AG09309 (cell line): Measurements from ENCODE around the gene LGI1.

Experiments used
- DNase-seq: peaks from one replicate; pipeline ENCODE4 v3.0.0-alpha.2; 2010; ENCODE audit warnings: low read depth
- H3K4me3 ChIP-seq: 2 replicates; pipeline ENCODE4 v1.5.1; 2011; ENCODE audit warnings: mild to moderate bottlenecking, low read depth, low read length, moderate library complexity; ENCODE audit not compliant: control insufficient read depth
- TF ChIP-seq, protein P1 (sequence below): IDR thresholded peaks from 2 replicates; pipeline ENCODE4 v1.5.1; 2011; ENCODE audit warnings: mild to moderate bottlenecking, low read depth, low read length, inconsistent platforms; ENCODE audit not compliant: insufficient read depth, control insufficient read depth; ENCODE audit errors: missing control alignments

LGI1 gene

DNA sequence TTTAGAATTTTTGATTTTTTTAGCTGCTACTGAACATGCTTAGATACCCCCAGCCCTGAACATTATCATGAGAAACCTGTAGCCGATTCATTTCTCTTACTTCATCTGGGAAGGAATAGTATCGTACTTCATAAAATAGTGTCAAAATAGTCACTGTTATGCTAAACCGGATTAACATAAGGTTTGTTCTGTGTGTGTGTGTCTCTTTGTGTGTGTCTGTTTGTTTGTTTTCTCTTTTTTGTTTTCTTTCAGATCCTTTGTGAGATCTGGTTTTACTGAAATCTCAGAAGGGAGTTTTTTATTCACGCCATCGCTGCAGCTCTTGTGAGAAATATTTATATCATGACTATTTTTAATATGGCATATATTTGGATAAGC lies 761 bp downstream of the LGI1 start:
- TF ChIP-seq, protein P1, sequence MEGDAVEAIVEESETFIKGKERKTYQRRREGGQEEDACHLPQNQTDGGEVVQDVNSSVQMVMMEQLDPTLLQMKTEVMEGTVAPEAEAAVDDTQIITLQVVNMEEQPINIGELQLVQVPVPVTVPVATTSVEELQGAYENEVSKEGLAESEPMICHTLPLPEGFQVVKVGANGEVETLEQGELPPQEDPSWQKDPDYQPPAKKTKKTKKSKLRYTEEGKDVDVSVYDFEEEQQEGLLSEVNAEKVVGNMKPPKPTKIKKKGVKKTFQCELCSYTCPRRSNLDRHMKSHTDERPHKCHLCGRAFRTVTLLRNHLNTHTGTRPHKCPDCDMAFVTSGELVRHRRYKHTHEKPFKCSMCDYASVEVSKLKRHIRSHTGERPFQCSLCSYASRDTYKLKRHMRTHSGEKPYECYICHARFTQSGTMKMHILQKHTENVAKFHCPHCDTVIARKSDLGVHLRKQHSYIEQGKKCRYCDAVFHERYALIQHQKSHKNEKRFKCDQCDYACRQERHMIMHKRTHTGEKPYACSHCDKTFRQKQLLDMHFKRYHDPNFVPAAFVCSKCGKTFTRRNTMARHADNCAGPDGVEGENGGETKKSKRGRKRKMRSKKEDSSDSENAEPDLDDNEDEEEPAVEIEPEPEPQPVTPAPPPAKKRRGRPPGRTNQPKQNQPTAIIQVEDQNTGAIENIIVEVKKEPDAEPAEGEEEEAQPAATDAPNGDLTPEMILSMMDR = no peak
- no peak for DNase-seq
- H3K4me3 ChIP-seq = no peak overlapping the region

DNA sequence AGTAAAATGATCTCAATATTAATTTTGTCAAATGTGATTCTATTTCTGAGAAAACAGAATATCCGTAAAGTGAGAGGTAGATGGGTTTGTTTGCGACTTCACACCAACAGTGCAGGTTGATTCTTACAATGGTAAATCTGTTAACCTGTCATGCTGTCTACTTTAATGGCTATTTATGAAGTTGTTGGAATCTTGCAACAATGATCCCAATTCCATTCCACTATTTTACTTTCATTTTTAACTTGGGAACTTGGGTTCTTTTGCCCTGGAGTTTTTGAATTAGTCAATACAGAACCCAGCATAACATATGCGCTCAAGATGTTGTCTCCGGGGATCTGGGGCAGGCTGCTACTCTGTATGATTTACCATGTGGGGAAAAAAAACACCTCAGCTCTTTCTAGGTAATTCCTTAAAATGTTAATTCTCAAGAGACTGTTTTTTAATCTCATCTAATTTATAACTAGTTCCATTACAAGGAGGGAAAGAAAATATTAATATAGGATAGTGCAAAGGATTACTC lies 1.2 kb downstream of the LGI1 start:
- H3K4me3 ChIP-seq = no peak overlapping the region
- no peak for DNase-seq
- TF ChIP-seq, protein P1 = no peak

DNA sequence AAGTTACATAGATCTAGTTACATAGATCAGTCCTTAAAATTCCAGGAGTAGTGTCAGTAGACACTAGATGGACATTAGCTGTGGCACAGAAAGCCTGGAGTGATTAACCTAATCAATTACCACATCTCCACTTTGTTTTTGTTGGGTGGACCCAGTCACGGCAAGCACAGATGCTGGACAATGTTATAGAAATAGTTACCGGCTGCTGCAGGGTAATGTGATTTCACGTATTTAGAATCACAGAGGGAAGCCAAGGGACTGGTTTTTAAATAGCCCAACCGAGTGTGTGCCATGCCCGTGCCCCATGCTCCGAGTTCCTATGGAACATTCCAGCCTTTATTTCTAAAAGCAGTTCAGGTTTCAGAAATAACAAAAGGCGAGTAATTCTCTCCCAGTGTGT lies 2.8 kb downstream of the LGI1 start:
- TF ChIP-seq, protein P1 = no peak
- no peak overlapping the region for H3K4me3 ChIP-seq
- DNase-seq = no peak

DNA sequence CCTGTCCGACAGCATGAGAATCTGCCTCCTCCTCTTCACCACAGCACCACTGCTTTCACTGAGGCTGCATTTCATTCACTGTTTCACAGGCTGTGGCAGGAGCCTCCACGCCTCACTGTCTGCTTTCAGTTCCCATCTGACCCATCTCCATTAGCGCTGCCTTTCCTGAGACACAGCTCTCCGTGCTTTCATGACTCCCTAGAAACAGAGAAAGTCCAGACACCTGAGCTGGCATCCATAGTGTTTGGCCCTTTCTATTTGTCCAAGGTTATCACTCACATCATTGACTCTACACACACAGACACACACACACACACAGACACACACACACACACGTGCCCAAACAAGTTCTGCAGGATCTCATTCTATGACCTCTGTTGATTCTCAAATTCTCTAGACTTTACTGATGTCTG lies 5.2 kb downstream of the LGI1 start:
- DNase-seq = no peak
- no peak overlapping the region for H3K4me3 ChIP-seq
- TF ChIP-seq, protein P1 = no peak

DNA sequence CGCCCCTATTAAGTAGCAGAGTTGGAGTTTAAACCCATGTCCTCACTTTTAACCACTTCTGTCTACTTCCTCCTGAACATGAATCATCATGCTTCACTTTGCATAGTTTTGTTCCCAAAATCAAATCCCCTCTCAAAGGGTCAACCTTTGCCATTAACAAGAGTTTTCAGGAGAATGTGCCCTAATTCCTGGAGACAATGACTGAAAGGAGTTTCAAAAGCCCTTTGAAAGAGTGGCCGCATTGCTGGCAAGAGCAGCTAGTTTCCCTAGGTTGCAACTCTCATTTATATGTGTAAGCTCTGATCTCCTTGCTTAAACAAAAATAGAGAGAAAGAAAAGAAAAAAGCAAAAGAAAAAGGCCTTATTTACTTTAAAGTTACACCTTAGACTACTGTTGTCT lies 9.2 kb downstream of the LGI1 start:
- no peak overlapping the region for H3K4me3 ChIP-seq
- TF ChIP-seq, protein P1 = no peak
- DNase-seq = no peak

DNA sequence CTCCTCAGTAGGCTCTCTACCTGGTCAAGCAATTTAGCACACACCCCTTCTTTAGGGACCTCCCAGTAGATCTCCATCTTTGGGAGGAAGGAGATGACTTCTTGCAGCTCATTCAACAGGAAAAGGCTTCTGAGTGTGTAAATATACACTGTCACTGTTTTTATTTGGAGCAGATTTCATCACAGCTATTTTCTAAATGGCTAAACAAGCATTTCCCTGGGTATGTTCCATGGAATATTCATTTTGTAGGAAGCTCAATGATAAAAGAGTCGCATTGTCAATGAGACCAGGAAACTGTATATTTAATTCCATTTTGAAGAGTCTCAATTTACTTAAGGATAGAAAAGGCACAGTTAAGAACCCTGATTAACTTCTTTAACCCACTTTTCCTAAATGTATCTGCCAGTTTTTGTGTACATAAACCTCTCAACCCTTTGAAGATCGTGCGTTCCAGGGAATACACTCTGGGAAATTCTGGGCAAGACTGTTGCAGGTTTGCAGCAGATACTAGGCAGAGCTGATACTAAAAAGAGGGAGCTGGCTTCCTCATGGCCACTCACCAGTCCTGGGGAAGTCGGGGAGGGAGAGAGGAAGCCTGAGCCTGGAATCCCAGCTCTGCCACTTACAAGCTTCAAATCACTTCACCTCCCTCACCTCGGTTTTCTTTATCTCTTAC lies 10.1 kb downstream of the LGI1 start:
- DNase-seq = no peak
- no peak overlapping the region for H3K4me3 ChIP-seq
- TF ChIP-seq, protein P1 = no peak
